Spleen (tissue), 11 donors: ENCODE data around the gene ST6GALNAC5. TPM values are rescaled to one million over a fixed set of nuclear protein-coding genes. Genes with fewer than 3 reads are reported as not detected.

Source experiments
- DNase-seq: peaks from one replicate; pipeline ENCODE4 v3.0.0-alpha.2; 2020
- H3K27ac ChIP-seq, 8 donors: fragments of 200-600 bp; sonication (generic) in 7 of 8; 1 replicate in 4 of 8; 2 replicates in 4 of 8; pipeline versions ENCODE4 v1.5.0 to v1.8.0; 2016 to 2021; ENCODE audit warnings: inconsistent platforms in 4 of 8, mild to moderate bottlenecking in 4 of 8, moderate library complexity in 1 of 8
- H3K27me3 ChIP-seq, 7 donors: fragments of 200-600 bp; sonication (generic) in 6 of 7; replicated peaks in 1 of 7; 1 replicate in 4 of 7; 2 replicates in 3 of 7; pipeline versions ENCODE4 v1.5.0 to v1.8.0; 2016 to 2021; ENCODE audit warnings: inconsistent platforms in 3 of 7, mild to moderate bottlenecking in 1 of 7
- H3K36me3 ChIP-seq, 6 donors: fragments of 200-600 bp; sonication (generic) in 5 of 6; 1 replicate in 4 of 6; 2 replicates in 2 of 6; pipeline versions ENCODE4 v1.5.0 to v1.8.0; 2016 to 2021; ENCODE audit warnings: inconsistent platforms in 2 of 6
- H3K4me1 ChIP-seq, 6 donors: fragments of 200-600 bp; sonication (generic) in 5 of 6; 1 replicate in 3 of 6; 2 replicates in 3 of 6; pipeline versions ENCODE4 v1.5.0 to v1.8.0; 2016 to 2021; ENCODE audit warnings: inconsistent platforms in 3 of 6
- H3K4me3 ChIP-seq, 8 donors: fragments of 200-600 bp; sonication (generic) in 7 of 8; 1 replicate in 4 of 8; 2 replicates in 4 of 8; pipeline versions ENCODE4 v1.5.0 to v1.8.0; 2016 to 2021; ENCODE audit warnings: inconsistent platforms in 4 of 8, mild to moderate bottlenecking in 4 of 8, moderate library complexity in 2 of 8
- H3K9me3 ChIP-seq, 8 donors: fragments of 200-600 bp; sonication (generic) in 7 of 8; 1 replicate in 4 of 8; 2 replicates in 4 of 8; pipeline versions ENCODE4 v1.5.0 to v1.8.0; 2016 to 2021; ENCODE audit warnings: inconsistent platforms in 4 of 8
- POLR2A ChIP-seq, 3 donors: fragments of 450-650 bp; IDR thresholded peaks; one replicate each; pipeline ENCODE4 v1.5.1; 2017; ENCODE audit warnings: antibody characterized with exemption in 3 of 3, mild to moderate bottlenecking in 1 of 3
- POLR2AphosphoS5 ChIP-seq, 3 donors: sonication (generic); formaldehyde crosslinking; IDR thresholded peaks; one replicate each; pipeline ENCODE4 v1.5.1; 2017; ENCODE audit warnings: antibody characterized with exemption in 3 of 3
- WGBS, 5 donors: extraction: QIAGEN DNeasy Blood & Tissue Kit in 3 of 5; methylation state at CpG; one replicate each; pipeline versions ENCODE4 v1.1.5 to v1.1.7; 2013 to 2018; 5-methylcytosine and 5-hydroxymethylcytosine counted together
- intact Hi-C: fragments of 100-400 bp; cut with DNase I; formaldehyde crosslinking; loops from one replicate; pipeline ENCODE4 v1.15.0; 2023; ENCODE audit warnings: low total_unique reads
- polyA plus RNA-seq, 3 donors: library from polyadenylated mRNA; stranded (reverse); fragments of 200-250 nt; gene quantifications; one replicate each; pipeline ENCODE4 v1.2.1, GENCODE V29; 2013
- total RNA-seq, 7 donors: library from RNA; depleted of rRNA in 3 of 7; stranded (reverse); fragments of >200 nt in 3 of 7; fragmentation: NEBNext Ultra II Directional in 4 of 7; extraction: Animal tissue kit (Norgen Biotek cat#: 25700) in 4 of 7; gene quantifications; one replicate each; pipeline versions ENCODE4 v1.1.0 to v1.2.1, GENCODE V29; 2016 to 2021
- TF ChIP-seq, protein P1 (sequence below), 11 experiments: fragments of 200-600 bp in 7 of 11; fragments of 450-650 bp in 4 of 11; sonication (generic) in 4 of 11; IDR thresholded peaks in 8 of 11; conservative IDR thresholded peaks in 3 of 11; 1 replicate in 7 of 11; 2 replicates in 4 of 11; pipeline versions ENCODE4 v1.4.0 to v1.8.0; 2016 to 2021; ENCODE audit warnings: antibody characterized with exemption in 11 of 11, inconsistent platforms in 4 of 11, mild to moderate bottlenecking in 1 of 11
- donor health status: healthy with polysubstance abuse.
- donor health status: DM: no; HTN: no; CAD: no; lungs with moderate emphysema.
- donor health status: DM: no; HTN: no; CAD: no.
- donor health status: Bipolar disorder and iron deficiency.
- donor health status: healthy.
- donor health status: DM: no; HTN: no; CAD: no.
- donor health status: DM: yes; HTN: yes; CAD: no.

The ST6GALNAC5 gene
- total and polyA plus RNA-seq, 10 donors, result 0.15 to 2.3 (median 1.6) TPM

DNA sequence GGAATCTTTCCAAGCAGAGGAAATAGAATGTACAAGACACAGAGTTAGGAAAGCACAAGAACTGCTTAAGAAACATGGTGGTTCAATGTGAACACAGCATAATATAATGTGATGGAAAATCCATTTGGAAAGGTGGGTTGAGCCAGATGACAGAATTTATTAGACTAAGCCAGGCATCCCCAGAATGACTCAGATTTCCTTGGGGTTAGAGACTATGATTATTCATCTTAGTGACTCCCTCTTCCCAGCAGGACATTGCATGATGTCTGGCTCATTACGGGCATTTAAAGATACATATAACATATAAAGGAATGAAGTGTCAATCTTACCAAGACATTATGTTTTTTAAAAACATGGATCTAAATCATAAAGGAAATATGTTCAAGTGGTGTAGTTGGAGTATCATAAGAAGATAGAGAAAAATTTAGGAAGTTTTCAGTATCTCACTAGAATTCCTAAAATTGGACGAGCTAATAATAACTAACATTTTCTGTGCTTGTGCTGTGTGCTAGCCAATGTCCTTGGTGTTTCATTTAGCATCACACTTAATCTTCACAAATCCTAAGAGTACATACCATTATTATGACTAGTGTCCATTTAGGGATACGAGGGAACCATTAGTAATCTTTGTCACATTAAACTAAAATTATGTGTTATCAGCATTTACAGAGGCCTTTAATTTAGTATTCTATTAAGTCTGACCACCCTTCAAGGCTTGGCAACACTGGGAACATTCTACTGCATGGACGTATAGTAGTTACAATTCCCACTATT is 41.0 kb upstream of the ST6GALNAC5 start:
- no peaks in the 10 kb centered on the region for H3K9me3 ChIP-seq
- no peak for TF ChIP-seq POLR2AphosphoS5 (IDR thresholded peaks at IDR 0.05)
- TF ChIP-seq, protein P1, sequence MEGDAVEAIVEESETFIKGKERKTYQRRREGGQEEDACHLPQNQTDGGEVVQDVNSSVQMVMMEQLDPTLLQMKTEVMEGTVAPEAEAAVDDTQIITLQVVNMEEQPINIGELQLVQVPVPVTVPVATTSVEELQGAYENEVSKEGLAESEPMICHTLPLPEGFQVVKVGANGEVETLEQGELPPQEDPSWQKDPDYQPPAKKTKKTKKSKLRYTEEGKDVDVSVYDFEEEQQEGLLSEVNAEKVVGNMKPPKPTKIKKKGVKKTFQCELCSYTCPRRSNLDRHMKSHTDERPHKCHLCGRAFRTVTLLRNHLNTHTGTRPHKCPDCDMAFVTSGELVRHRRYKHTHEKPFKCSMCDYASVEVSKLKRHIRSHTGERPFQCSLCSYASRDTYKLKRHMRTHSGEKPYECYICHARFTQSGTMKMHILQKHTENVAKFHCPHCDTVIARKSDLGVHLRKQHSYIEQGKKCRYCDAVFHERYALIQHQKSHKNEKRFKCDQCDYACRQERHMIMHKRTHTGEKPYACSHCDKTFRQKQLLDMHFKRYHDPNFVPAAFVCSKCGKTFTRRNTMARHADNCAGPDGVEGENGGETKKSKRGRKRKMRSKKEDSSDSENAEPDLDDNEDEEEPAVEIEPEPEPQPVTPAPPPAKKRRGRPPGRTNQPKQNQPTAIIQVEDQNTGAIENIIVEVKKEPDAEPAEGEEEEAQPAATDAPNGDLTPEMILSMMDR (IDR thresholded peaks at IDR 0.05 in 8 of 11, conservative IDR thresholded peaks at IDR 0.05 in 3 of 11), result no peak
- no peak for TF ChIP-seq POLR2A (IDR thresholded peaks at IDR 0.05)
- no peak overlapping the region for H3K4me3 ChIP-seq
- intact Hi-C loops, result no loop called here
- 87 to 93% (median 90%) methylated on average over 4 of the region's 4 CpGs for WGBS, 5 donors
- no peaks in the 10 kb centered on the region for H3K36me3 ChIP-seq
- no peak overlapping the region for H3K27ac ChIP-seq
- no peaks in the 10 kb centered on the region for H3K27me3 ChIP-seq
- no peak for DNase-seq
- peaks cover 0 to 10% (median 0%) of the 10 kb centered on the region in 6 donors for H3K4me1 ChIP-seq

DNA sequence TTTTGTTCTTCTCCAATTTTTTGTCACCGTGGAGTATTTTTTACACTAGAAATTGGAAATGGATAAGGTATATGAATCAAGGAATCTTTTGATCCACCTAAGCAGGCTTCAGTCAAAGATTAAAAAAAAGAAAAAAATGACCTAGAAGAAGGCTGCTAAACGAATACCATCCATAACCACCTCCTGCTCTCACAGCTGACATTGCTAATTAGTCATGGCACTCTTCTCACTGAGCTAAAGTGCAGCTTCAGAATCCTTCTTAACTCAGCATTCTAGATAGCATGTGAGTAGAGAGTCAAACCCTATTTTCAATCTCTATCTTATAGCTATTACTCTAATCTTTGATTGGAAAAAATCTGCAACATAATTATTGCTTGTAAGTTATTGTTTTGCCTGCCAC is 40.2 kb upstream of the ST6GALNAC5 start:
- Histone ChIP-seq H3K4me3 (no peak overlapping the region), H3K27me3 (no peaks in the 10 kb centered on the region), H3K4me1 (peaks cover 0 to 10% (median 0%) of the 10 kb centered on the region in 6 donors), H3K9me3 (no peaks in the 10 kb centered on the region), H3K36me3 (no peaks in the 10 kb centered on the region), H3K27ac (no peak overlapping the region)
- TF ChIP-seq POLR2A (IDR thresholded peaks at IDR 0.05) (no peak), POLR2AphosphoS5 (IDR thresholded peaks at IDR 0.05) (no peak)
- TF ChIP-seq, protein P1 (IDR thresholded peaks at IDR 0.05 in 8 of 11, conservative IDR thresholded peaks at IDR 0.05 in 3 of 11), result no peak
- DNase-seq, result no peak
- WGBS, 5 donors, result 69 to 75% (median 72%) methylated on average over 2 of the region's 2 CpGs
- intact Hi-C loops, result no loop called here

DNA sequence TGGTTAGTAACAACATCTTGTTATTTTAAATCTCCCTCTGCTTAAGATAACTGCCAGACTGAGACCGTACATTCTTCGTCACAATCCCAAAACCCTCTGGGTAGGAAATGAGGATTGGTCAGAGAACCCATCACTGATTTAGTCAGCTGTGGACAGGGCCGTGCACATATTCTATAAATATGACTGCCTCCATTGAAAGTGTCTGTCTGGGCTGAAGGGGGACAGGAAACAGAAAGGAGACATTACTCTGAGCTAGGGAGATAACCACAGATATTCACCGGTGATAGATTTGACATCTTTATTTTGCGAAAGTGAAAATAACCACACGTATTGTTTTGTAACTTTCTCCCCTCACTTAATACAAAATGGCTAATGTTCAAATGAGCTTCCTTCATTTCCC is 36.9 kb upstream of the ST6GALNAC5 start:
- intact Hi-C loops, result no loop called here
- DNase-seq, result no peak
- H3K27me3 ChIP-seq, result no peaks in the 10 kb centered on the region

DNA sequence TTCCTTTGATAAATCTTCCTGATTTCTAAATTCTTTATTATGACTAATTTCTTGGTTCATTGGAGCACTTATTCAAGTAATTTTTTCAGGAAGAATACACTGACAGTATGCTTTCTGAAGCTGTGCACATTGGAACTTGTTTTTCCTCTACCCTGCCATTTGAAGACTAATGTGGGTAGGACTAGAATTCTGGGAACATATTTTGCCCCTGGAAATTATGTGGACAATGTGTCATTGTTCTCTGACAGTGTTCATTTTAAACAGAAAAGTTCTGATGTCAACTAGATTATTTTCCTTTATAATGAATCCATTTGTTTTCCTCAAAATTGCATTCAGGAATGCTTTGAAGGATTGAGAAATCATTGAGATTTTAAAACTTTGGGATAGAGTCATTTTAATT is 34.8 kb upstream of the ST6GALNAC5 start:
- no peak overlapping the region for H3K27ac ChIP-seq
- DNase-seq, result no peak
- TF ChIP-seq, protein P1 (IDR thresholded peaks at IDR 0.05 in 8 of 11, conservative IDR thresholded peaks at IDR 0.05 in 3 of 11), result no peak
- no peak for TF ChIP-seq POLR2AphosphoS5 (IDR thresholded peaks at IDR 0.05)
- TF ChIP-seq POLR2A (IDR thresholded peaks at IDR 0.05), result no peak
- no peaks in the 10 kb centered on the region for H3K36me3 ChIP-seq
- no peaks in the 10 kb centered on the region for H3K9me3 ChIP-seq
- no peak overlapping the region for H3K4me3 ChIP-seq
- intact Hi-C loops, result no loop called here
- H3K27me3 ChIP-seq, result no peaks in the 10 kb centered on the region
- peaks cover 0 to 10% (median 0%) of the 10 kb centered on the region in 6 donors for H3K4me1 ChIP-seq

More for the DNA sequence above, 36.9 kb upstream of the ST6GALNAC5 start:
- 21 to 29% (median 28%) methylated on average over 6 of the region's 6 CpGs for whole genome bisulfite sequencing, 5 donors
- Histone ChIP-seq H3K36me3 (no peaks in the 10 kb centered on the region), H3K4me3 (peak overlapping the region in 1 of 8 donors; percentile 34), H3K27ac (no peak overlapping the region), H3K4me1 (peaks cover 0 to 10% (median 0%) of the 10 kb centered on the region in 6 donors), H3K9me3 (no peaks in the 10 kb centered on the region)
- TF ChIP-seq POLR2AphosphoS5 (IDR thresholded peaks at IDR 0.05), result no peak
- no peak for TF ChIP-seq POLR2A (IDR thresholded peaks at IDR 0.05)
- TF ChIP-seq, protein P1 (IDR thresholded peaks at IDR 0.05 in 8 of 11, conservative IDR thresholded peaks at IDR 0.05 in 3 of 11), result no peak
